Inflammatory macrophage treated with lipopolysaccharide for 1 hour (primary cell): ENCODE measurements around the gene ATP1B2.

Experiments used
- DNase-seq, 2 donors: peaks; one replicate each; pipeline ENCODE4 v3.0.0-alpha.2; 2020 to 2022

ATP1B2 gene

GRCh38 chr17:7686222-7687071, 35.7 kb downstream of the ATP1B2 start:
- DNase-seq = peak; percentile 70 to 76

- DNase-seq = peak; percentile 87 to 90
These were observed 36.6 kb downstream of the ATP1B2 start, which contains the start of gene TP53 for GRCh38 chr17:7687072-7687907. Gene TP53 (minus strand): TSS chr17:7687490. CDS start chr17:7676594, 10,896 bp downstream.

GRCh38 chr17:7687908-7688807, 37.4 kb downstream of the ATP1B2 start, which contains the start of gene WRAP53:
Gene WRAP53 (plus strand): TSS chr17:7688477. CDS start chr17:7688649, 172 bp downstream.
- peak; percentile 98 to 99 for DNase-seq

GRCh38 chr17:7688808-7689316, 38.1 kb downstream of the ATP1B2 start:
- DNase-seq = no peak

DNA sequence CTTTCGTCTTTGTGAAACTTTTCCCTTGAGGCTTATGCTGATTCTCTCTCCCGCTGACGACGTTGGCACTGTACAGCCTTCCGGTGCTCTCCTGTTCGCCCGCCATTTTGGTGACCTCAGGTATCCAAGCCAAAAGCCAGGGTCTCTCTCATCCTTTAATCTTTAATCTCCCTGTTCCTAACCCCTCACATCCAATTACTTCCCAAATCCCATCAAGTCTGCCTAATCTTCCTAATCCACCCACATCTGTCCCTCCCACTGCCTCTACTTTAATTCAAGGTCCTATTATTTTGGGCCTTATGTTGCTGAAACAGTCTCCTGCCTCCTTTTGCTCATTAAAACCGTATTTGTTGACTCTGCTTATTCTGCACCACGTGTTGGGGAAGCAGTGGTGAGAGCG, 44.9 kb downstream of the ATP1B2 start:
- no peak for DNase-seq

- DNase-seq = no peak
These were observed 47.3 kb downstream of the ATP1B2 start for GRCh38 chr17:7697828-7698588.

GRCh38 chr17:7700510-7700909, 49.8 kb downstream of the ATP1B2 start:
- DNase-seq = no peak

DNA sequence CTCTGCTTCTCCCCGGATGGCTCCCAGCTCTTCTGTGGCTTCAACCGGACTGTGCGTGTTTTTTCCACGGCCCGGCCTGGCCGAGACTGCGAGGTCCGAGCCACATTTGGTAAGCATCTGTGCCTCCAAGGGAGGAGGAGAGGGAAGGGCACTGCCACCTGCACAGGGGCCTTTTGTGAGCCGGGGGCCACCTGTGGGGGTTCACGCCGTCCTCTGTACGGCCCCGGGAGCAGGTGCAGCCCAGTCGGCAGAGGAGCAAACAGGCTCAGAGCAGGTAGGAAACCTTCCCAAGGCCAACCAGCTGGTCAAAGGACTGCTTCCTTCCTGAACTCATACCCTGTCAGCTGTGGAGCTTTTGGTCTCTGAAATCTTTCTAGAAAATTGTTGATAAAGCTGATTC, 51.0 kb downstream of the ATP1B2 start:
- DNase-seq = no peak

DNA sequence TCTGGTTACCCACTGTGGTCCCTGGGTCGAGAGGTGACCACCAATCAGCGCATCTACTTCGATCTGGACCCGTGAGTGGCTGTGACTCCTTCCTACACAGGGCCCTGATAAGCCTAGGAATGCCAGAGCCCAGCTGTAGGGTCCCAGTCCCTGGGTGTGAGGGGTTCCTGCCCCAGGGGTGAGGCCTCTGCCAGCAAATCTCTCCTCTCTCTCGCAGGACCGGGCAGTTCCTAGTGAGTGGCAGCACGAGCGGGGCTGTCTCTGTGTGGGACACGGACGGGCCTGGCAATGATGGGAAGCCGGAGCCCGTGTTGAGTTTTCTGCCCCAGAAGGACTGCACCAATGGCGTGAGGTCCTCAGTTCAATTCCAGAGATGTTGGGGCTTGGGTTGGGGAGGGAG, 52.0 kb downstream of the ATP1B2 start:
- no peak for DNase-seq

GRCh38 chr17:7703584-7704479, 53.1 kb downstream of the ATP1B2 start:
- DNase-seq = no peak

DNA sequence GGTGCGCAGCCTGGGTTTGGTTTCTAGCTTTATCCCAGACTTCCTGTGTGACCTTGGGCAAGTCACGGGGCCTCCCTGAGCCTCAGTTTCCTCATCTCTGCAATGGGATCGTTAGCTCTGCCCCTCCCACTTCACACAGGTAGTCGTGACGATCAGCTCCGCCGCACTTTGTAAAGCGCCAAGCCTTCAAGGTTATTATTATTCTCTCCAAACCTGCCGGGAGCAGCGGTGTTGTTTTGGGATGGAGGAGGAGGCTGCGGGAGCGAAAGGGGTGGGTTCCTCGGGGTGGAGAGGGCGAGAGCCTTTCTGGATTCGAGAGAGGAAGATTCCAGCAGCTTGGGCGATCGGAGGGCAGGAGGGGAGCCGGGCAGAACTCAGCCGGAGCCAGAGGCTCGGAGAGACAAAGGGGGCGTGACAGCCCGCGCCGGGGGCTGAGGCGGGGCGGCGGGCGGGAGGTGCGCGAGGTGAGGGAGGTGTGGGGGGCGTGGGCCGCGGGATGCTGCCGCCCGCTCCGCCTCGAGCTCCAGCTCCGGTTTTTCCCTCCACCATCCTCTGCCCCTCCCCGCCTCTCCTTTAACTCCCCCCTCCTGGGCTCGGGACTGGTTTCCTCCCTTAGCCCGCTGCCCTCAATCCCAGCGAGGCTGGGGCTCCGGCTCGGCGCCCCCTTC, 54.0 kb downstream of the ATP1B2 start, which contains the start of gene EFNB3:
Gene EFNB3, plus strand, starts transcription at position 602 of the 668 bp plus-strand sequence. CDS start 397 bp downstream, outside the sequence.
- DNase-seq = no peak

GRCh38 chr17:7705269-7706255, 54.8 kb downstream of the ATP1B2 start:
- DNase-seq = no peak

GRCh38 chr17:7706631-7707354, 56.1 kb downstream of the ATP1B2 start:
- no peak for DNase-seq
